ENCODE data around the gene RALBP1. TPM values are rescaled to one million over a fixed set of nuclear protein-coding genes. Genes with fewer than 3 reads are reported as not detected.
A peak's percentile ranks its signal among the peaks of the same experiment; 100 is the strongest.

RALBP1 gene
- total and polyA plus RNA-seq, 9 of the 15 experiments (the other 6 are each of a cell fraction or from before 2014, with no cell fraction given), result 10.9 to 70.0 (median 61.3) TPM

- Histone ChIP-seq H3K9me1 (ENCODE audit: control insufficient read depth, insufficient read depth, low read length) (no peaks in the 10 kb centered on the region), H3K9me3 (replicated peaks; ENCODE audit: control insufficient read depth, insufficient read depth, low read depth, low read length) (peaks cover 4% of the 10 kb centered on the region; the same call in 1 of the 2 replicates), H3K36me3 (ENCODE audit: control insufficient read depth, insufficient read depth, low read length) (no peaks in the 10 kb centered on the region), H3K4me3 (no peak overlapping the region), H3K27me3 (ENCODE audit: control insufficient read depth in 2 of 2, insufficient read depth in 2 of 2, low read length in 2 of 2) (no peaks in the 10 kb centered on the region), H3K79me2 (ENCODE audit: control insufficient read depth, insufficient read depth, low read length) (no peaks in the 10 kb centered on the region), H3K4me1 (replicated peaks in 1 of 2; ENCODE audit: control insufficient read depth in 2 of 2, insufficient read depth in 2 of 2, low read length in 2 of 2) (peaks cover 0 to 10% of the 10 kb centered on the region in 2 experiments; a peak in 1 of 5 replicates), H3K9ac (ENCODE audit: insufficient read depth in 1 of 2, low read depth in 2 of 2, low read length in 2 of 2) (no peak overlapping the region), H3K27ac (ENCODE audit: extremely low read depth, low read depth, low read length) (no peak overlapping the region), H2AFZ (ENCODE audit: low read depth, low read length) (peak overlapping the region; percentile 81), H4K20me1 (replicated peaks; ENCODE audit: control insufficient read depth, insufficient read depth, low read length) (no peaks in the 10 kb centered on the region), H3K4me2 (ENCODE audit: insufficient read depth, low read length) (peak overlapping the region; percentile 21; the same call in 1 of the 2 replicates)
- ChIA-PET CTCF (ENCODE audit: low intra/inter-chr PET ratio) (no interaction called here), POLR2A (interaction anchor here (0.8 to 1.2 kb wide), 4 partner anchors 12 to 29 kb away, joined by 3 to 4 read pairs (median 3); no protein-coding TSS in a partner anchor)
- DNase-seq (ENCODE audit: extremely low read depth in 1 of 4, low spot score in 3 of 4) (peak in 1 of 4 experiments; percentile 21), ATAC-seq (peak; percentile 72), FAIRE-seq (peak; percentile 65)
- intact Hi-C loops (cut with micrococcal nuclease), result no loop called here
- in situ Hi-C loops (cut with MboI), result no loop called here
- BruUV-seq (replicated peaks), result no TSS peak
- WGBS (ENCODE audit: insufficient coverage, low coverage, missing lambda C conversion rate), result 23% methylated on average over 12 of the region's 12 CpGs
- TF ChIP-seq, protein P1, sequence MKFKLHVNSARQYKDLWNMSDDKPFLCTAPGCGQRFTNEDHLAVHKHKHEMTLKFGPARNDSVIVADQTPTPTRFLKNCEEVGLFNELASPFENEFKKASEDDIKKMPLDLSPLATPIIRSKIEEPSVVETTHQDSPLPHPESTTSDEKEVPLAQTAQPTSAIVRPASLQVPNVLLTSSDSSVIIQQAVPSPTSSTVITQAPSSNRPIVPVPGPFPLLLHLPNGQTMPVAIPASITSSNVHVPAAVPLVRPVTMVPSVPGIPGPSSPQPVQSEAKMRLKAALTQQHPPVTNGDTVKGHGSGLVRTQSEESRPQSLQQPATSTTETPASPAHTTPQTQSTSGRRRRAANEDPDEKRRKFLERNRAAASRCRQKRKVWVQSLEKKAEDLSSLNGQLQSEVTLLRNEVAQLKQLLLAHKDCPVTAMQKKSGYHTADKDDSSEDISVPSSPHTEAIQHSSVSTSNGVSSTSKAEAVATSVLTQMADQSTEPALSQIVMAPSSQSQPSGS (CRISPR knock-in tag; IDR thresholded peaks at IDR 0.05), result no peak
- TF ChIP-seq ZNF146 (CRISPR knock-in tag; IDR thresholded peaks at IDR 0.05; ENCODE audit: unreplicated experiment) (no peak), MEIS2 (IDR thresholded peaks at IDR 0.05; ENCODE audit: partially characterized antibody) (peak; percentile 19), PKNOX1 (IDR thresholded peaks at IDR 0.05) (peak; percentile 80), XRCC4 (IDR thresholded peaks at IDR 0.05; ENCODE audit: extremely low read depth, insufficient read depth, insufficient read length) (no peak), SUPT5H (IDR thresholded peaks at IDR 0.05) (no peak), EGR1 (conservative IDR thresholded peaks at IDR 0.05) (no peak), ELK3 (CRISPR knock-in tag; IDR thresholded peaks at IDR 0.05) (no peak)
- TF ChIP-seq, protein P2, sequence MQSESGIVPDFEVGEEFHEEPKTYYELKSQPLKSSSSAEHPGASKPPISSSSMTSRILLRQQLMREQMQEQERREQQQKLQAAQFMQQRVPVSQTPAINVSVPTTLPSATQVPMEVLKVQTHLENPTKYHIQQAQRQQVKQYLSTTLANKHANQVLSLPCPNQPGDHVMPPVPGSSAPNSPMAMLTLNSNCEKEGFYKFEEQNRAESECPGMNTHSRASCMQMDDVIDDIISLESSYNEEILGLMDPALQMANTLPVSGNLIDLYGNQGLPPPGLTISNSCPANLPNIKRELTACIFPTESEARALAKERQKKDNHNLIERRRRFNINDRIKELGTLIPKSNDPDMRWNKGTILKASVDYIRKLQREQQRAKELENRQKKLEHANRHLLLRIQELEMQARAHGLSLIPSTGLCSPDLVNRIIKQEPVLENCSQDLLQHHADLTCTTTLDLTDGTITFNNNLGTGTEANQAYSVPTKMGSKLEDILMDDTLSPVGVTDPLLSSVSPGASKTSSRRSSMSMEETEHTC (IDR thresholded peaks at IDR 0.05), result no peak
Observed at GRCh38 chr18:9449600-9450414, 25.5 kb upstream of the RALBP1 start.

All from K562 (cell line).